GM04503 (cell line): ENCODE measurements around the gene TSHZ2.
A peak's percentile ranks its signal among the peaks of the same experiment; 100 is the strongest.
"Not testable (repeated sequence)": the region's sequence is repeated elsewhere in the genome, so short reads cannot be mapped to it uniquely, and the experiment has no call there.

Source experiments
- DNase-seq: peaks from one replicate; pipeline ENCODE4 v3.0.0-alpha.2; 2012; ENCODE audit warnings: low read depth

TSHZ2 gene

GRCh38 chr20:53463101-53463972 is 491.2 kb downstream of the TSHZ2 start:
- no peak for DNase-seq

- no peak for DNase-seq
Measured at GRCh38 chr20:53466279-53466678, 494.1 kb downstream of the TSHZ2 start.

GRCh38 chr20:53468587-53468986 is 496.4 kb downstream of the TSHZ2 start:
- DNase-seq = no peak

- DNase-seq = not testable (repeated sequence)
Measured at GRCh38 chr20:53472859-53473258, 500.7 kb downstream of the TSHZ2 start.

GRCh38 chr20:53480913-53481312 is 508.8 kb downstream of the TSHZ2 start:
- DNase-seq = no peak

- DNase-seq = no peak
Measured at GRCh38 chr20:53487461-53488200, 515.5 kb downstream of the TSHZ2 start.

- no peak for DNase-seq
Measured at GRCh38 chr20:53488775-53489272, 516.7 kb downstream of the TSHZ2 start.

- no peak for DNase-seq
Measured at GRCh38 chr20:53489528-53489927, 517.4 kb downstream of the TSHZ2 start.

GRCh38 chr20:53490620-53491019 is 518.5 kb downstream of the TSHZ2 start:
- DNase-seq = no peak

- DNase-seq = no peak
Measured at GRCh38 chr20:53491462-53491861, 519.3 kb downstream of the TSHZ2 start.

- DNase-seq = no peak
Measured at GRCh38 chr20:53492212-53492611, 520.1 kb downstream of the TSHZ2 start.

GRCh38 chr20:53493311-53493857 is 521.2 kb downstream of the TSHZ2 start:
- DNase-seq = peak; percentile 5

- no peak for DNase-seq
Measured at GRCh38 chr20:53494753-53495152, 522.6 kb downstream of the TSHZ2 start.

GRCh38 chr20:53495398-53496092 is 523.4 kb downstream of the TSHZ2 start:
- no peak for DNase-seq

GRCh38 chr20:53497246-53497645 is 525.1 kb downstream of the TSHZ2 start:
- no peak for DNase-seq

GRCh38 chr20:53498341-53498740 is 526.2 kb downstream of the TSHZ2 start:
- no peak for DNase-seq

- DNase-seq = no peak
Measured at GRCh38 chr20:53500651-53501050, 528.5 kb downstream of the TSHZ2 start.

- no peak for DNase-seq
Measured at GRCh38 chr20:53502820-53503219, 530.7 kb downstream of the TSHZ2 start.

- DNase-seq = no peak
Measured at GRCh38 chr20:53503517-53503919, 531.4 kb downstream of the TSHZ2 start.

GRCh38 chr20:53504106-53504505 is 531.9 kb downstream of the TSHZ2 start:
- not testable (repeated sequence) for DNase-seq

- DNase-seq = no peak
Measured at GRCh38 chr20:53510262-53510661, 538.1 kb downstream of the TSHZ2 start.

- no peak for DNase-seq
Measured at GRCh38 chr20:53510704-53511103, 538.5 kb downstream of the TSHZ2 start.
